ENCODE measurements around the gene KIDINS220. TPM values are rescaled to one million over a fixed set of nuclear protein-coding genes. Genes with fewer than 3 reads are reported as not detected.

The KIDINS220 gene
- total and polyA plus RNA-seq, 9 of the 15 experiments (the other 6 are each of a cell fraction or from before 2014, with no cell fraction given) = 15.2 to 48.0 (median 34.4) TPM

GRCh38 chr2:8848328-8849100, 11.1 kb upstream of the KIDINS220 start:
- no peak overlapping the region for H3K4me2 ChIP-seq (ENCODE audit: insufficient read depth, low read length)
- H3K27ac ChIP-seq (ENCODE audit: extremely low read depth, low read depth, low read length) = no peak overlapping the region
- WGBS (ENCODE audit: insufficient coverage, low coverage, missing lambda C conversion rate) = 64% methylated on average over 7 of the region's 7 CpGs
- H3K4me3 ChIP-seq = no peak overlapping the region
- ChIA-PET CTCF (ENCODE audit: low intra/inter-chr PET ratio) (no interaction called here), POLR2A (interaction anchor here (0.6 to 1.1 kb wide), 3 partner anchors 12 to 560 kb away, joined by 3 to 4 read pairs (median 4); no protein-coding TSS in a partner anchor)
- FAIRE-seq = no peak
- no TSS peak for BruUV-seq (replicated peaks)
- DNase-seq (ENCODE audit: extremely low read depth in 1 of 4, low spot score in 3 of 4) = no peak
- H3K27me3 ChIP-seq (ENCODE audit: control insufficient read depth in 2 of 2, insufficient read depth in 2 of 2, low read length in 2 of 2) = no peaks in the 10 kb centered on the region
- no peaks in the 10 kb centered on the region for H3K9me1 ChIP-seq (ENCODE audit: control insufficient read depth, insufficient read depth, low read length)
- intact Hi-C loops (cut with micrococcal nuclease) = no loop called here
- ATAC-seq = no peak
- H3K9ac ChIP-seq (ENCODE audit: insufficient read depth in 1 of 2, low read depth in 2 of 2, low read length in 2 of 2) = no peak overlapping the region
- H2AFZ ChIP-seq (ENCODE audit: low read depth, low read length) = no peak overlapping the region
- H3K9me3 ChIP-seq (replicated peaks; ENCODE audit: control insufficient read depth, insufficient read depth, low read depth, low read length) = no peaks in the 10 kb centered on the region
- H3K79me2 ChIP-seq (ENCODE audit: control insufficient read depth, insufficient read depth, low read length) = no peaks in the 10 kb centered on the region
- no peaks in the 10 kb centered on the region for H4K20me1 ChIP-seq (replicated peaks; ENCODE audit: control insufficient read depth, insufficient read depth, low read length)
- in situ Hi-C loops (cut with MboI) = no loop called here
- H3K4me1 ChIP-seq (replicated peaks in 1 of 2; ENCODE audit: control insufficient read depth in 2 of 2, insufficient read depth in 2 of 2, low read length in 2 of 2) = peaks cover 0 to 25% of the 10 kb centered on the region in 2 experiments; a peak in 3 of 5 replicates
- no peaks in the 10 kb centered on the region for H3K36me3 ChIP-seq (ENCODE audit: control insufficient read depth, insufficient read depth, low read length)
- TF ChIP-seq, protein P1, sequence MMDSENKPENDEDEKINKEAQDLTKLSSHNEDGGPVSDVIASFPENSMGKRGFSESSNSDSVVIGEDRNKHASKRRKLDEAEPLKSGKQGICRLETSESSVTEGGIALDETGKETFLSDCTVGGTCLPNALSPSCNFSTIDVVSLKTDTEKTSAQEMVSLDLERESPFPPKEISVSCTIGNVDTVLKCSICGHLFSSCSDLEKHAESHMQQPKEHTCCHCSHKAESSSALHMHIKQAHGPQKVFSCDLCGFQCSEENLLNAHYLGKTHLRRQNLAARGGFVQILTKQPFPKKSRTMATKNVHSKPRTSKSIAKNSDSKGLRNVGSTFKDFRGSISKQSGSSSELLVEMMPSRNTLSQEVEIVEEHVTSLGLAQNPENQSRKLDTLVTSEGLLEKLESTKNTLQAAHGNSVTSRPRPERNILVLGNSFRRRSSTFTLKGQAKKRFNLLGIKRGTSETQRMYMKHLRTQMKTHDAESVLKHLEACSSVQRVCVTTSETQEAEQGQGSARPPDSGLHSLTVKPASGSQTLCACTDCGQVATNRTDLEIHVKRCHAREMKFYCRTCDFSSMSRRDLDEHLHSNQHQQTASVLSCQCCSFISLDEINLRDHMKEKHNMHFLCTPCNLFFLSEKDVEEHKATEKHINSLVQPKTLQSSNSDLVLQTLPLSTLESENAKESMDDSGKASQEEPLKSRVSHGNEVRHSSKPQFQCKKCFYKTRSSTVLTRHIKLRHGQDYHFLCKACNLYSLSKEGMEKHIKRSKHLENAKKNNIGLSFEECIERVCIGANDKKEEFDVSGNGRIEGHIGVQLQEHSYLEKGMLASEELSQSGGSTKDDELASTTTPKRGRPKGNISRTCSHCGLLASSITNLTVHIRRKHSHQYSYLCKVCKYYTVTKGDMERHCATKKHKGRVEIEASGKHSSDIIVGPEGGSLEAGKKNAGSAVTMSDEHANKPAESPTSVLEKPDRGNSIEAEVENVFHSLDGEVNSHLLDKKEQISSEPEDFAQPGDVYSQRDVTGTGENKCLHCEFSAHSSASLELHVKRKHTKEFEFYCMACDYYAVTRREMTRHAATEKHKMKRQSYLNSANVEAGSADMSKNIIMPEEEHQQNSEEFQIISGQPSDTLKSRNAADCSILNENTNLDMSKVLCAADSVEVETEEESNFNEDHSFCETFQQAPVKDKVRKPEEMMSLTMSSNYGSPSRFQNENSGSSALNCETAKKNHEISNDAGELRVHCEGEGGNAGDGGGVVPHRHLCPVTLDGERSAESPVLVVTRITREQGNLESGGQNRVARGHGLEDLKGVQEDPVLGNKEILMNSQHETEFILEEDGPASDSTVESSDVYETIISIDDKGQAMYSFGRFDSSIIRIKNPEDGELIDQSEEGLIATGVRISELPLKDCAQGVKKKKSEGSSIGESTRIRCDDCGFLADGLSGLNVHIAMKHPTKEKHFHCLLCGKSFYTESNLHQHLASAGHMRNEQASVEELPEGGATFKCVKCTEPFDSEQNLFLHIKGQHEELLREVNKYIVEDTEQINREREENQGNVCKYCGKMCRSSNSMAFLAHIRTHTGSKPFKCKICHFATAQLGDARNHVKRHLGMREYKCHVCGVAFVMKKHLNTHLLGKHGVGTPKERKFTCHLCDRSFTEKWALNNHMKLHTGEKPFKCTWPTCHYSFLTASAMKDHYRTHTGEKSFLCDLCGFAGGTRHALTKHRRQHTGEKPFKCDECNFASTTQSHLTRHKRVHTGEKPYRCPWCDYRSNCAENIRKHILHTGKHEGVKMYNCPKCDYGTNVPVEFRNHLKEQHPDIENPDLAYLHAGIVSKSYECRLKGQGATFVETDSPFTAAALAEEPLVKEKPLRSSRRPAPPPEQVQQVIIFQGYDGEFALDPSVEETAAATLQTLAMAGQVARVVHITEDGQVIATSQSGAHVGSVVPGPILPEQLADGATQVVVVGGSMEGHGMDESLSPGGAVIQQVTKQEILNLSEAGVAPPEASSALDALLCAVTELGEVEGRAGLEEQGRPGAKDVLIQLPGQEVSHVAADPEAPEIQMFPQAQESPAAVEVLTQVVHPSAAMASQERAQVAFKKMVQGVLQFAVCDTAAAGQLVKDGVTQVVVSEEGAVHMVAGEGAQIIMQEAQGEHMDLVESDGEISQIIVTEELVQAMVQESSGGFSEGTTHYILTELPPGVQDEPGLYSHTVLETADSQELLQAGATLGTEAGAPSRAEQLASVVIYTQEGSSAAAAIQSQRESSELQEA (IDR thresholded peaks at IDR 0.05; ENCODE audit: low read depth) = no peak
- no peak for TF ChIP-seq TRIM24 (IDR thresholded peaks at IDR 0.05)
- no peak for TF ChIP-seq HDAC6 (IDR thresholded peaks at IDR 0.05; ENCODE audit: low read depth, low read length)
- TF ChIP-seq, protein P2, sequence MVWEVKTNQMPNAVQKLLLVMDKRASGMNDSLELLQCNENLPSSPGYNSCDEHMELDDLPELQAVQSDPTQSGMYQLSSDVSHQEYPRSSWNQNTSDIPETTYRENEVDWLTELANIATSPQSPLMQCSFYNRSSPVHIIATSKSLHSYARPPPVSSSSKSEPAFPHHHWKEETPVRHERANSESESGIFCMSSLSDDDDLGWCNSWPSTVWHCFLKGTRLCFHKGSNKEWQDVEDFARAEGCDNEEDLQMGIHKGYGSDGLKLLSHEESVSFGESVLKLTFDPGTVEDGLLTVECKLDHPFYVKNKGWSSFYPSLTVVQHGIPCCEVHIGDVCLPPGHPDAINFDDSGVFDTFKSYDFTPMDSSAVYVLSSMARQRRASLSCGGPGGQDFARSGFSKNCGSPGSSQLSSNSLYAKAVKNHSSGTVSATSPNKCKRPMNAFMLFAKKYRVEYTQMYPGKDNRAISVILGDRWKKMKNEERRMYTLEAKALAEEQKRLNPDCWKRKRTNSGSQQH (CRISPR knock-in tag; IDR thresholded peaks at IDR 0.05) = no peak
- no peak for TF ChIP-seq MITF (IDR thresholded peaks at IDR 0.05)
- TF ChIP-seq ESRRA (IDR thresholded peaks at IDR 0.05; ENCODE audit: borderline replicate concordance, low read depth) = no peak
- TF ChIP-seq JUNB (CRISPR knock-in tag; conservative IDR thresholded peaks at IDR 0.05) = no peak
- no peak for TF ChIP-seq CHD2 (IDR thresholded peaks at IDR 0.05; ENCODE audit: low read depth, low read length)
- no peak for TF ChIP-seq FOSL1 (tag; conservative IDR thresholded peaks at IDR 0.05)
- no peak for TF ChIP-seq NUFIP1 (IDR thresholded peaks at IDR 0.05; ENCODE audit: partially characterized antibody)

All from K562 (cell line).